ENCODE data around the gene PAGE1. TPM values are rescaled to one million over a fixed set of nuclear protein-coding genes. Genes with fewer than 3 reads are reported as not detected.
"Not testable (repeated sequence)": the region's sequence is repeated elsewhere in the genome, so short reads cannot be mapped to it uniquely, and the experiment has no call there.

Gene PAGE1, protein sequence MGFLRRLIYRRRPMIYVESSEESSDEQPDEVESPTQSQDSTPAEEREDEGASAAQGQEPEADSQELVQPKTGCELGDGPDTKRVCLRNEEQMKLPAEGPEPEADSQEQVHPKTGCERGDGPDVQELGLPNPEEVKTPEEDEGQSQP
- not detected for polyA plus RNA-seq (ENCODE audit: insufficient read length)
- long read RNA-seq, donor 1: 0 reads
- long read RNA-seq, donor 2: 0 reads
- long read RNA-seq, donor 3: 0 reads
- long read RNA-seq, donor 4: 0 reads
- long read RNA-seq, donor 5: 0 reads
- long read RNA-seq, donor 6: 0 reads
- long read RNA-seq, donor 7: 0 reads
- long read RNA-seq, donor 8: 0 reads

DNA sequence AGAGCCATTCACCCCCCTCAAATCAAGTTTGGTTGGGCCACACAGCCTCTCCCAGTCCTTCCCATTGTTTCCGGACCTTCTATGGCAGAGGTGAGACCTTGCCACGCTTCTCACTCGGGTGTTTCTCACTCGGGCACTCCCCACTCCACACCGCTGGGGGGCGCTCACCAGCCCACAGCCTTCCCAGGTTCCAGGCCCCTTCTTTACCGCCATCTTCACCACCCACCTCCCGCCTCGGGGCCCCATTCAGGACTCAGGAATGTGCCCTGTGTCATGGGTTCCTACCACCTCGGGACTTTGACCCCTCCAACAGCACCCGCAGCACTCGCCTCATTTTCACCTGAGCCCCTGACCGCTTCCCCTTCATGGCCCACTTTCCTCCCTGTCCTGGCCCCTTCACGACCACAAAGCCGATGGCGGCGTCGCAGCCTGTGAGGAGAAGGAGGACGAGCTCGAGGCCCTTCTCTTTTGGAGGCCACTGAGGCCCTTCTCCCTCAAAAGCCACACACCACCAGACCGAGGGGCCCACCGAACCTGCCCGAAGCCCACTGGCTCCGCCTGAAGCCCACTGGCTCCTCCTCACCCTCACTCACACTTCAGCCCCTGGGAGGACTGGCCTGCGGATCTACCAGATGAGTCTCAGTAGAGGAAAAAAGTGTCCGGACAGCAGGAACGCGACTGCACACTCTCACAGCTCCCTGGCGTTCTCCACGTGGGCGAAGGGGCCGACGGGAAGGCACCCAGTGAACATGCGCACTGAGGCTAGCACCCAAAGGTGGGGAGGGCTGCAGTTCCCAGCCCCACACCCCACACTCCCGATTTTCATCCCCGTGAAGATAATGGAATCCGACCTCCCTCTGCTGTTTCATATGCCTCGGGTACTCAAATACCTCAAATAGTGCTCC lies at the start of gene PAGE1:
Gene PAGE1, minus strand, starts transcription at position 709 of the 905 bp plus-strand sequence. CDS start 1,214 bp downstream, outside the sequence.
- DNase-seq: no peak

GRCh38 chrX:49741501-49741900 lies 45.7 kb upstream of the PAGE1 start:
- not testable (repeated sequence) for DNase-seq

- no peak for DNase-seq
These were observed 32.1 kb upstream of the PAGE1 start for GRCh38 chrX:49727847-49728246.

DNA sequence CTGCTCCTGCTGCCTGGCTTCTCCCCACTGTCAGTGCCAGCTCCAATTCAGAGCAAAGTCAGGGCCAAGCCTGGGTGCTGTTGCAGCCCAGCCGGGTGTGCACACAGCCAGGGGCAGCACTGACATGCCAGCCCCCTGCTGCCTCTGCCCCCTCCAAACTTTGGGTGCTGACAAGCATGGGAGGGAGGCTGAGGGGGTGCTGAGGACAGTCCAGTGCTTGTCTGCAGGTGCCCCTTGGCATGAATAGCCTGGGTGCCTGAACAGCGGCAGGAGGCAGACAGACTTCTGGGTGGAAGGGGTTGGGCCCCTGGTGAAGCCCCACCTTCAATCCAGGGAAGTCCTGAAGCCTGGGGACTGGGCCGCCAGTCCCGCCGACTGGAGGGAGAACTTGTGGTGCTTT lies 31.2 kb upstream of the PAGE1 start:
- DNase-seq: no peak

DNA sequence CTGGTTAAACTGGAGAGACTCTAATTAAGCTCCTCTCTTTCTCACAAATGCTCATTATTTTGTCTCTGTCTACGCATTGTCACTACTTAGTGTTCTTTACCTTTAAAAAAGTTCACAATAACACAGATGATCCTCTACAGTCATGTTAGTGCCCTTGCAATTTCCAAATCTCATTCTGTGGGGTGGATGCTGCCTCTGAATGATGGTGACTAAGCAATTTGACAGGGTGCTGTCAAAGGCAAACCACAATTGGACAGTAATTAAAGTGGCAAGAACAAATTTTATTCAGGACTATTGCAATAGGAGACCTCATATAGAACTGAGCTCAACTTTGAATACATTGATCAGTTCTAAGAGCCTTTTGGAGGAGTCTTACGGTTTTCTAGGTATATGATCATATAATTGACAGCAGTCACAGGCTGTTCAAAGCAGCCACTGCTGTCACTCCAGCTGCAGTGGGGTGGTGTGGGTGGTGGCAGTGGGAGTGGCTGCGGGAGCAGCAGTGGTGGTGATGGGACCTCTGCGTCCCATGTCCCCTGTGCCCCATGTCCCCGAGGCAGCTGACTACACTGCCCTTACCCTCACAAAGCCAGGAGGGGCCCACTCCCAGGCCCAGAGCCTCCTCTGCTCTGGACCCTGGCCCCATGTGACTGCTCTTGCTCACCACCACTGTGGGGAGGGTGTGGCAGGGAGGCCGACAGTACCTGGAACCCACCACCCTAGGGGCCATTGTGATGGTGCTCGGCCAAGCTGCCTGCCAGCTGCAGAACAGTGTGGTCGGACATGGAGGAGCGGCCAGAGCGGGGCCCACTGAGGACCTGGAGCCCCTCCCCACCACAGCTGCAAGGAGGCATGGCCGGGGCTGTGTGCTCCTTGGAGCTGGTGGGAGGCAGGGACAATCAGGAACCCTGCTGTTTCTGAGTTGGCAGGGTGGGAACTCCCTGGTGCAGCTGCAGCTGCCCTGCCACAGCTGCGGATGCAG lies 30.4 kb upstream of the PAGE1 start:
- no peak for DNase-seq

DNA sequence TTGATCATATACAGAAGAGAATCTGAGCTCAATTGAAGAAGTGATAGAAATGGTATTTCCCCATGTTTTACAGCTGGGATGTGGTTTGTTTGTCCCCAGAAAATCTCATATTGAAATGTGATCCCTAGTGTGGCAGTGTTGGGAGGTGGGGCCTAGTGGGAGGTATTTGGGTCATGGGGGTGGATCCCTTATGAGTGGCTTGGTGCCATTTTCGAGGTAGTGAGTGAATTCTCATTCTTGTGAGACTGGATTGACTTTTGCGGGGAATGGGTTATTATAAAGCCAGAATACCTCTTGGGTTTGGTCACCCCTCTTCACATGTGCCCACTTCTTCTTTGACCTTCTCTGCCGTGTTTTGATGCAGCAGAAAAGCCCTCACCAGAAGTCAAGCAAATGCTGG lies 29.6 kb upstream of the PAGE1 start:
- DNase-seq: no peak

DNA sequence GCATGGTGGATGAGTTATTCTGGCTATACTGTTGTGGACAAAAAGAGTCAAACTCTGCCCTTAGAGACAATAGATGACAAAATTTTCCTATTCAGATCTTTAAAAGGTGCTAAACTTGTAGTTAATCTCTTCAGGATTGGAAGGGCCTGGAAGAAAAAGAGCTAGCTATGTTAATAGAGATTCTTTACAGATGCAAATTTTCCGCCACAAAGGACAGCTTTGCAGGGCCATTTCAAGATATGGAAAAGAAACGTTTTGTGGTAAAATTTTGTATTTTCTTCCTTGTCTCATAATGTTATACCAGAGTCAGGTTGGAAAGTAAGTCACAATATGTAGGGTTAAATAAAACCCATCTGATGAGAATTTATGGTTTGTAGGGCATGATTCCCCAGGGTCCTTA lies 24.3 kb upstream of the PAGE1 start:
- not testable (repeated sequence) for DNase-seq

DNA sequence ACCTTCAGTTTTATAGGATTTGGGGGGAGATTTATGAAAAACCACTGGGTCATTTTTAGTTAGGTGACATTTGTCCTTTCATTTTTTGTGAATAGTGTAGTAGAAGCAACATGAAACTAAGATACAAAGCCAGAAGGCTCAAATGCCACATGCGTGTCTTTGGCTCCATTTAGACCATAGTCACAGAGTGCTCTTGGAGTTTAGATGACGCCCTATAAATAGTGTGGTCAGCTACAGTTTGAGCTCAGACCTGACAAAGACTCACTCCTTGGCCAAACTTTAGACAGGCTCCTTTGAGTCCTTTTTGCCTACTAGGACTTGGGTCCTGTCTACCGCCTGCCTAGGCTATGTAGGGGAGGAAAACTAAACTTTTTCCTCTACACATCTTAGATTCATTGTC lies 16.8 kb upstream of the PAGE1 start:
- no peak for DNase-seq

DNA sequence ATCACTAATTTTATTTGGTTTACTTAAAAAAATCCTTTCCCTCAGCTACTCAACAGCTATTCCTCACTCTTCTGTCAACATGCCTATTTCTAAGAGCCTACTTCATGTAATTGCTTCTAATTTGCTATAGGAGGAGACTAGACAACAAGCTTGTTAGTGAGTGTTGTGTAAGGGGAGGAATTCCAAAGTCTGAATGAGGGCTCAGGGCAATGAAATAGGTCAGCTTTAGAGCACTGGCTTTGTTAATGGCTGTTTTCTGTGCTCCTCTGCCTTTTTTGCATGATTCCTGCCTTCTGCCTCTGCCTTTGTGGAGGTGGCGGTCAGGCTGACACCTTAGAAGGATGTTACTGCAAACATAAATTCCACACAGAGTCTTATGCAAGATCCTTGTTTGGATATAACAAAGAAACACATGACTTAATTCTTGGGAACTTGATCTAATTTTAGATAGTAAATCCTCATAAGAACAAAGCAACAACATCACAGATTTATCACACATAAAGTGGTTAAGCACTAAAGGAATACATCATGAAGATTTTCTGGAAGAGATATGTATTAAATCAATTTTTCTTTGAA lies 15.0 kb upstream of the PAGE1 start:
- no peak for DNase-seq

DNA sequence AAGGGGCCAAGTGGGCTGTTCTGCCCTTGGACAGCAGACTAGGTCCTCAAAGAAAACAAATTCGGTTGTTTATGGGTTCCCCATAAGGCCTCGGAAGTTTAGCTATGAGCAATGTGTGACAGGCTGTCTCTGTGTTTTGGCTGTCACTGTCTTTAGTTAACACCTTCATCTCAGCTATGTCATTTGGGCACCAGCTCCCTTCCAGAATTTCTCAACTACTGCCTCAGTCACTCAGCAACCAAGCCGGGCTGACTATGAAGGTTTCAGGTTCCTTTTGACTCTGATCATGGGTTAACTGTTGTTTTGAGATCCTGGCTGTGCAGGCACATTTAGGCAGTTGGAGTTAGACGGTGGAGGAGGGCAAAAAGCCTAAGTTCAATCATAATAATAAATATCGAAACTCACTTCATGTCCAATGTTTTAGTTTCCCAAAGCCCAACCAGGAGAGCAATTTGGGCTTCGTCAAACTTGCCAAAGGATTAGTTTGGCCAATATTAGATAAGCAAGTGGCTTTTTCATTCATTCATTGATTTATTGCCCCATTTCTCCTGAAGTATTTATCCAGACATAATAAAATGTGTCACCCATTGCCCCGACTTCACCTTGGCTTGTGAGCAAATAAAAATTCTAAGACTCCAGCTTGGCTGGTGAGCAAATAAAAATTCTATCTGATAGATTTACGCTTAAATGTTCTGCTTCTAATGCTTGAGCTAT lies 9.1 kb upstream of the PAGE1 start:
- DNase-seq: no peak

- DNase-seq: no peak
These were observed 6.1 kb upstream of the PAGE1 start for GRCh38 chrX:49701933-49702332.

DNA sequence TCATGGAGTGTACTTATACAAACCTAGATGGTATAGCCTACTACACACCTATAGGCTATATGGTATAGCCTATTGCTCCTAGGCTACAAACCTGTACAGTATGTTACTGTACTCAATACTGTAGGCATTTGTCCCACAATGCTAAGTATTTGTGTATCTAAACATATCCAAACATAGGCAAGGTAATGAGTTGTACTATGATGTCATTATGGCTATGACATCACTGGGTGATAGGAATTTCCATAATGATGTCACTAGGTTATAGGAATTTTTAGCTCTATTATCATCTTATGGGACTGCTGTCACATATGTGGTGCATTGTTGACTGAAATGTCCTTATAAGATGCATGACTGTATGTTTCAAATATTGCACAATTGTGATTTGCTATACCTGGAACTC lies 5.5 kb upstream of the PAGE1 start:
- no peak for DNase-seq

GRCh38 chrX:49675075-49675719 lies 20.6 kb downstream of the PAGE1 start:
- DNase-seq: no peak

DNA sequence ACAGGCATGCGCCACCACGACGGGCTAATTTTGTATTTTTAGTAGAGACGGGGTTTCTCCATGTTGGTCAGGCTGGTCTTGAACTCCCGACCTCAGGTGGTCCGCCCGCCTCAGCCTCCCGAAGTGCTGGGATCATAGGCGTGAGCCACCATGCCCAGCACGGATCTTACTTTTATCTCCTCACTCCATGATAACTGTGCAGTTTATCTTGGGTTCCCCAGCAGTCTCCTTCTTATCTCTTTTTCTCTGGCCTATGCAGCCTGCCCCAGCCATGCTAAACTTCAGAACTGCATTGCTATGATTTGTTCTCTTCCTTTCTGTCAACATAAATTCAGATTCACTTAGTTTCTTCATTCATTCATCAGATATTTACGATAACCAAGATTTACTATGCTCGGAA lies 22.4 kb downstream of the PAGE1 start:
- DNase-seq: no peak

DNA sequence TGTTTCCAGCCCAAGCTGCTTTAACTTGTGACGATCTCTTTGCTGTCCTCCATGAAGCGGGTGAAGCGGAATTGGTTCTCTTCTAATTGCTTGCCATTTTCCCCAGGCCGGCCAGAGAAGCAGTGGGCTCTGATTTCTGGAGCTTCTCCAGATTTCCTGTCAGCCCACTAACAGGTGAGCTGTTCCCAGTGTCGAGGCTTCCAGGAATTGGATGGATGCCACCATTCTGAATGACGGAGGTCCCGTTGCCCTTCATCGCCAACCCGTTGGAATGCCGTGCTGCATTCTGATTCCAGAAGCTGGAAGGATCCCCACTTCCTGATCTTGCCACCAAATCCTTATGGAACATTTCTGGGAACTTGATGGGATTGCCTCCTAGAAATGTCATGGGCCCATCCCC lies 31.0 kb downstream of the PAGE1 start:
- DNase-seq: no peak

DNA sequence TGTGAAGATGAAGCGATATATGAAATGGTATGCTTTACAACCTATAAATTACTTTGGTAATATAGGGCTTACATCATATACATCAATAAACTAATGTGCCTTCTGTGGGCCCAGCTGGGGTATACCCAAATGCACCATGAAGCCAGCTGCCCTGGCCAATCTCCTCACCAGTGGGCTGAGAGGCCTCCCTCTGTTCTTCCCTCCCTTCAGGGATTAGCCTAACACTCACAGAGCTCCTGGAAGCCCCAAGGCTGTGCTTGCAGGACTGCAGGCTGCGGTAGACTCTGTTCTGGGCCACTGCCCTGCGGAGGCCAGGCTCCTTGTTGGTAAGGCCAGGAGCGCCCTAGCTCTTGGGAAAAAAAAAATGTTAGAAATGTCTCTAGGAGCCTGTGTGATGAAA lies 33.9 kb downstream of the PAGE1 start:
- DNase-seq: no peak

- DNase-seq: no peak
These were observed 36.0 kb downstream of the PAGE1 start for GRCh38 chrX:49659771-49660170.

DNA sequence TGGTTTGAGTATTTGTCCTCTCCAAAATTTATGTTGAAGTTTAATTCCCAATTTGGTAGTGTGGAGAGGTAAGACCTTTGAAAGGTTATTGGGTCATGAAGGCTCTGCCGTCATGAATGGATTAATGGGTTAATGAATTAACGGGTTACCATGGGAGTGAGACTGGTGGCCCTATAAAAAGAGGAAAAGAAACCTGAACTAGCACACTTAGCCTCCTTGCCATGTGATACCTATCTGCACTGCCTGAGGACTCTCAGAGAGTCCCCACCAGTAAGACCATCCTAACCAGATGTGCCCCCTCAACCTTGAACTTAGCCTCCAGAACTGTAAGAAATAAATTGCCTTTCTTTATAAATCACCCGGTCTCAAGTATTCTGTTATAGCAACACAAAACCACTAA lies 39.3 kb downstream of the PAGE1 start:
- DNase-seq: no peak

DNA sequence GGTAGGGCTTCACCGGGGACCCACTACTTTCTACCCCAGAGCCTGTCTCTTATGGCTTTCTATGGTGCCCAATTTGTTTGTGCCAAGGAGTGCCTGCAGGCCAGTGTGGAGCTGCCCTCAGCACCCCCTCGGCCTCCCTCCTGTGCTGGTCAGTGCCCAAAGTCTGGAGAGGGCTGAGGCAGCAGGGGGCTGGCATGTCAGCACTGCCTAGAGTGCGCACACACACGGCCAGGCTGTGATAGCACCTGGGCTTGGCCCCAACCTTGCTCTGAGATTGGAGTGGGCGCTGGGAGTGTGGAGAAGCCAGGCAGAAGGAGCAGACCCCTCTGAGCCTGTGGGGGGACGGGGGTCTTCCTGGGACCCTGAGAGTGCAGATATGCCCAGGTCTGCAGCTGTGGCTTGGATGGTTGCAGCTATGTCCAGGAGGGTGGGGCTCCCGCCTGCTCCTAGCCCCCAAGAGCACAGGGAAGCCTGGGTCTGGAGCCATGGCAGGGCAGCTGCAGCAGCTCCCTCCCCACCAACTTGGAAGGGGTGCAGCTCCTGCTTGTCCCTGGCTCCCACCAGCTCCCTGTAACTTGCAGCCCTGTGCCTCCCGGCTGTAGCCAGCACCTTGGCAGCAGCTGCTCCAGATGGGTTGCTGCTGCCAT lies 50.7 kb downstream of the PAGE1 start:
- DNase-seq: no peak
